ENCODE measurements around the gene GASK1A.
"Not testable (repeated sequence)": the region's sequence is repeated elsewhere in the genome, so short reads cannot be mapped to it uniquely, and the experiment has no call there.

GASK1A gene

GRCh38 chr3:43062040-43062563 is 83.0 kb downstream of the GASK1A start:
- DNase-seq (ENCODE audit: low spot score) = no peak

GRCh38 chr3:43062564-43063040 is 83.5 kb downstream of the GASK1A start:
- no peak for DNase-seq (ENCODE audit: low spot score)

- DNase-seq (ENCODE audit: low spot score) = no peak
Observed at GRCh38 chr3:43063114-43063513, 84.0 kb downstream of the GASK1A start.

GRCh38 chr3:43070670-43071069 is 91.6 kb downstream of the GASK1A start:
- DNase-seq (ENCODE audit: low spot score) = not testable (repeated sequence)

- DNase-seq (ENCODE audit: low spot score) = peak; percentile 5
Observed at GRCh38 chr3:43071313-43071893, 92.3 kb downstream of the GASK1A start.

- no peak for DNase-seq (ENCODE audit: low spot score)
Observed at GRCh38 chr3:43072361-43072760, 93.2 kb downstream of the GASK1A start.

- no peak for DNase-seq (ENCODE audit: low spot score)
Observed at GRCh38 chr3:43073116-43073835, 94.2 kb downstream of the GASK1A start.

GRCh38 chr3:43073836-43074220 is 94.7 kb downstream of the GASK1A start:
- peak; percentile 19 for DNase-seq (ENCODE audit: low spot score)

- no peak for DNase-seq (ENCODE audit: low spot score)
Observed at GRCh38 chr3:43074482-43074881, 95.4 kb downstream of the GASK1A start.

GRCh38 chr3:43074901-43075689 is 96.0 kb downstream of the GASK1A start:
- no peak for DNase-seq (ENCODE audit: low spot score)

GRCh38 chr3:43075904-43076661 is 97.0 kb downstream of the GASK1A start:
- DNase-seq (ENCODE audit: low spot score) = no peak

- no peak for DNase-seq (ENCODE audit: low spot score)
Observed at GRCh38 chr3:43076857-43077256, 97.7 kb downstream of the GASK1A start.

GRCh38 chr3:43077261-43077660 is 98.2 kb downstream of the GASK1A start:
- no peak for DNase-seq (ENCODE audit: low spot score)

GRCh38 chr3:43077707-43078106 is 98.6 kb downstream of the GASK1A start:
- DNase-seq (ENCODE audit: low spot score) = no peak

GRCh38 chr3:43079536-43080332 is 100.6 kb downstream of the GASK1A start:
- no peak for DNase-seq (ENCODE audit: low spot score)

- no peak for DNase-seq (ENCODE audit: low spot score)
Observed at GRCh38 chr3:43080726-43081568, 101.8 kb downstream of the GASK1A start.

GRCh38 chr3:43081796-43082195 is 102.7 kb downstream of the GASK1A start:
- DNase-seq (ENCODE audit: low spot score) = no peak

GRCh38 chr3:43082457-43082856 is 103.3 kb downstream of the GASK1A start:
- DNase-seq (ENCODE audit: low spot score) = no peak

GRCh38 chr3:43086460-43087165 is 107.5 kb downstream of the GASK1A start:
- DNase-seq (ENCODE audit: low spot score) = no peak
